ENCODE results near the gene CELSR1.

The CELSR1 gene, protein sequence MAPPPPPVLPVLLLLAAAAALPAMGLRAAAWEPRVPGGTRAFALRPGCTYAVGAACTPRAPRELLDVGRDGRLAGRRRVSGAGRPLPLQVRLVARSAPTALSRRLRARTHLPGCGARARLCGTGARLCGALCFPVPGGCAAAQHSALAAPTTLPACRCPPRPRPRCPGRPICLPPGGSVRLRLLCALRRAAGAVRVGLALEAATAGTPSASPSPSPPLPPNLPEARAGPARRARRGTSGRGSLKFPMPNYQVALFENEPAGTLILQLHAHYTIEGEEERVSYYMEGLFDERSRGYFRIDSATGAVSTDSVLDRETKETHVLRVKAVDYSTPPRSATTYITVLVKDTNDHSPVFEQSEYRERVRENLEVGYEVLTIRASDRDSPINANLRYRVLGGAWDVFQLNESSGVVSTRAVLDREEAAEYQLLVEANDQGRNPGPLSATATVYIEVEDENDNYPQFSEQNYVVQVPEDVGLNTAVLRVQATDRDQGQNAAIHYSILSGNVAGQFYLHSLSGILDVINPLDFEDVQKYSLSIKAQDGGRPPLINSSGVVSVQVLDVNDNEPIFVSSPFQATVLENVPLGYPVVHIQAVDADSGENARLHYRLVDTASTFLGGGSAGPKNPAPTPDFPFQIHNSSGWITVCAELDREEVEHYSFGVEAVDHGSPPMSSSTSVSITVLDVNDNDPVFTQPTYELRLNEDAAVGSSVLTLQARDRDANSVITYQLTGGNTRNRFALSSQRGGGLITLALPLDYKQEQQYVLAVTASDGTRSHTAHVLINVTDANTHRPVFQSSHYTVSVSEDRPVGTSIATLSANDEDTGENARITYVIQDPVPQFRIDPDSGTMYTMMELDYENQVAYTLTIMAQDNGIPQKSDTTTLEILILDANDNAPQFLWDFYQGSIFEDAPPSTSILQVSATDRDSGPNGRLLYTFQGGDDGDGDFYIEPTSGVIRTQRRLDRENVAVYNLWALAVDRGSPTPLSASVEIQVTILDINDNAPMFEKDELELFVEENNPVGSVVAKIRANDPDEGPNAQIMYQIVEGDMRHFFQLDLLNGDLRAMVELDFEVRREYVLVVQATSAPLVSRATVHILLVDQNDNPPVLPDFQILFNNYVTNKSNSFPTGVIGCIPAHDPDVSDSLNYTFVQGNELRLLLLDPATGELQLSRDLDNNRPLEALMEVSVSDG (N-terminal part only)

DNA sequence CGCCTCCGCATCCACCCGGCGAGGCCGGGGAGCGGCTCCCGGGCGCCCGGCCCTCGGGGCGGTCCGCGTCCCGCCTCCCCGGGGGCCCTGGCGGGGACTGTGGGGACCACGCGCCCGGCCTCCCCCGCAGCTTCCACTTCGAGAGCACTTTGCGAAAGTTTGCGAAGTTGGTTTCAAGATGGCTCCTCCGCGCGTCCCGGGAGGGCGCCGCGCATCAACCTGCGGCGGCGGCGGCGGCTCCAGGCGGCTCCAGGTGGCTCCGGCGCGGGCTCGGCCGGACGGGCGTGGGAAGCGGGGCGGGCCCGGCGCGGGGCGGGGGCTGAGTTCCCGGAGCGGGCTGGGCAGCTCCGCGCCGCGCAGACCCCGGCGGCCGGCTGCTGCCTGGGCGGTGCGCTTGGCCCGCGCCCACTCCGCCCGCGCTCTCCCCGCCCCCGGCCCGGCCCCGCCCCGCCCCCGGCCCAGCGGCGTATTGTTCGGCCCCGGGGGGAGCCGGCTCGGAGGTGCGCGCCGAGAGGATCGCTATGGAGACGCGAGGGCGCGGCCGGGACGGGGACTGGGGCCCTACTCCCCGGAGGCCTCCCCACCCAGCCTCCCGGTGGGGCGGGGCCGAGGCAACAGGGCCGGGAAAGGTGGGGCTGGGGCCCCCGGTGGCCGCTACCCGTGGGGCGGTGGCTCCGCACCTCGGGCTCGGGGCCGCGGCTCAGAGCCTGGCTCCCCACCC, at the start of gene CELSR1:
Gene CELSR1 (minus strand): TSS at position 396 of the 721 bp plus-strand sequence. CDS start 450 bp downstream, outside the sequence.
- H3K27me3 ChIP-seq (replicated peaks; ENCODE audit: control insufficient read depth, insufficient read depth, low read length) = peaks cover 18% of the 10 kb centered on the region
- peak within 1 kb of the TSS; percentile 69 for H3K4me3 ChIP-seq (ENCODE audit: low read length)
- no peaks in the 10 kb centered on the region for H3K9me3 ChIP-seq (ENCODE audit: control insufficient read depth, low read length)
- peaks cover 16% of the 10 kb centered on the region for H3K4me1 ChIP-seq (ENCODE audit: control insufficient read depth, insufficient read depth, low read length)
- no peak within 1 kb of the TSS for H3K9ac ChIP-seq (ENCODE audit: low read length)
- H3K36me3 ChIP-seq (ENCODE audit: control insufficient read depth, insufficient read depth, low read length, severe bottlenecking) = no peaks in the 10 kb centered on the region
- peak; percentile 61 for DNase-seq (ENCODE audit: low read depth)

DNA sequence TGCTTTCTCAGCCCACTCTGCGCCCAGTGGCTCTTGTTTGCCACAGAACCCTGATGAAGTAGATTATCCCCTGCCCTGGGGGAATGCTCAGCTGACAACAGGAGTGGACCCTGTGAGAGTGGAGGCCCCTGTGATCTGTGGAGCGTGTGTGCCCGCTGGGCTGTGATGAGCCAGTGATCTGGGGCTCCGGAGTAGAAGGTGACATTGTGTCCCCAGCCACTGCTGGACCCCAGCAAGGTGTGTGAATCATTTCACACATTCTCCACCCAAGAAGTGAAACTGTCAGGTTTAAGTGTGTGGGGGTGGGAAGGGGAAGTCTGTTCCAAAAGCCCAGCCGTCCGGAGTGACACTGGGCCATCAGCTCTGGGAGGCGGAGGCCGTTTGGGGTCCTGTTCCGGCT, 49.6 kb upstream of the CELSR1 start:
- no peak overlapping the region for H3K9ac ChIP-seq (ENCODE audit: low read length)
- peaks cover 9% of the 10 kb centered on the region for H3K4me1 ChIP-seq (ENCODE audit: control insufficient read depth, insufficient read depth, low read length)
- H3K4me3 ChIP-seq (ENCODE audit: low read length) = no peak overlapping the region
- no peak for DNase-seq (ENCODE audit: low read depth)
- H3K9me3 ChIP-seq (ENCODE audit: control insufficient read depth, low read length) = no peaks in the 10 kb centered on the region
- no peaks in the 10 kb centered on the region for H3K27me3 ChIP-seq (replicated peaks; ENCODE audit: control insufficient read depth, insufficient read depth, low read length)
- no peaks in the 10 kb centered on the region for H3K36me3 ChIP-seq (ENCODE audit: control insufficient read depth, insufficient read depth, low read length, severe bottlenecking)

DNA sequence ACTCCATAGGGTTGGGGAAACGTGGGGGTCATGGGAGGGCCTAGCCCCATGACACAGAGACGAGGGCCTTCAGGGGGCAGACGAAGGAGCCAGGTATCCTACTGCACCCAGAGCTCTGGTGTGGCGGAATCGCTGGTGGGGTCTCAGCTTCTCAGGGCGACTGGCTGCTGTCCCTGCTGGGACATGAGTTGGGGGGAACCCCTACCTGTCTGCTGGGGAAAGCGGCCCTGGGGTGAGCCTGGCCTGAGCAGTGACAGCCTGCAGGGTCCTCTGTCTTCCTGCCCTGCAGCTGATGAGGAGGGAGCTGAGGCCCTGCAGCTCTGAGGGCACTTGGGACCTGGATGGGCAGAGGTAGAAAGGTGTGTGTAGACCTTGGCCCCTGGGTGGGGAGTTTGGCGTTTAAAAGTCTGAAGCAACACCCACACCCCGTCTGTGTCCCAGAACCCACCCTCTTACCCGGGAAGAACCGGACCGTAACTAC, 49.2 kb upstream of the CELSR1 start:
- H3K27me3 ChIP-seq (replicated peaks; ENCODE audit: control insufficient read depth, insufficient read depth, low read length) = no peaks in the 10 kb centered on the region
- no peaks in the 10 kb centered on the region for H3K9me3 ChIP-seq (ENCODE audit: control insufficient read depth, low read length)
- H3K4me3 ChIP-seq (ENCODE audit: low read length) = no peak overlapping the region
- H3K9ac ChIP-seq (ENCODE audit: low read length) = no peak overlapping the region
- H3K36me3 ChIP-seq (ENCODE audit: control insufficient read depth, insufficient read depth, low read length, severe bottlenecking) = no peaks in the 10 kb centered on the region
- DNase-seq (ENCODE audit: low read depth) = no peak
- peaks cover 6% of the 10 kb centered on the region for H3K4me1 ChIP-seq (ENCODE audit: control insufficient read depth, insufficient read depth, low read length)

DNA sequence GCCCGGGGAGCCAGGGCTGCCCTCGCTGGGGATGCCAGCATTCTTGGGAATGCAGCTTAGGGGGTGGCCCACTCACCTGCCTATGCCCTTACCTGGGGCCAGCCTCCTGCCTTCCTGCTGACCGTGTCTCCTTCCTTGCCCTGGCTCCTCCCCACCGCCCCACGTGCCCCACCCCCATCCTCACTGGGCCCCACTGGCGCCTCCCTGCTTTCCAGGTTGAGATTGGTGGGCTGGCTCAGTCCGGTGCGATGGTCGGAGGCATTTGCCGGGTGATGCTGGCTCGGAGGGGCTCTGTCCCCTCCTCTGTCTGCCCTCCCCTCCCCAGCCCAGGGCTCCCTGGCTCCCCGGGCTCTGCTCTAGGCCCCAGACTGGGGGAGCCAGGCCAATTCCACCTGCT, 48.7 kb upstream of the CELSR1 start:
- Histone ChIP-seq H3K36me3 (ENCODE audit: control insufficient read depth, insufficient read depth, low read length, severe bottlenecking) (no peaks in the 10 kb centered on the region), H3K9ac (ENCODE audit: low read length) (no peak overlapping the region), H3K4me3 (ENCODE audit: low read length) (no peak overlapping the region), H3K4me1 (ENCODE audit: control insufficient read depth, insufficient read depth, low read length) (peaks cover 6% of the 10 kb centered on the region), H3K27me3 (replicated peaks; ENCODE audit: control insufficient read depth, insufficient read depth, low read length) (no peaks in the 10 kb centered on the region), H3K9me3 (ENCODE audit: control insufficient read depth, low read length) (no peaks in the 10 kb centered on the region)
- no peak for DNase-seq (ENCODE audit: low read depth)

DNA sequence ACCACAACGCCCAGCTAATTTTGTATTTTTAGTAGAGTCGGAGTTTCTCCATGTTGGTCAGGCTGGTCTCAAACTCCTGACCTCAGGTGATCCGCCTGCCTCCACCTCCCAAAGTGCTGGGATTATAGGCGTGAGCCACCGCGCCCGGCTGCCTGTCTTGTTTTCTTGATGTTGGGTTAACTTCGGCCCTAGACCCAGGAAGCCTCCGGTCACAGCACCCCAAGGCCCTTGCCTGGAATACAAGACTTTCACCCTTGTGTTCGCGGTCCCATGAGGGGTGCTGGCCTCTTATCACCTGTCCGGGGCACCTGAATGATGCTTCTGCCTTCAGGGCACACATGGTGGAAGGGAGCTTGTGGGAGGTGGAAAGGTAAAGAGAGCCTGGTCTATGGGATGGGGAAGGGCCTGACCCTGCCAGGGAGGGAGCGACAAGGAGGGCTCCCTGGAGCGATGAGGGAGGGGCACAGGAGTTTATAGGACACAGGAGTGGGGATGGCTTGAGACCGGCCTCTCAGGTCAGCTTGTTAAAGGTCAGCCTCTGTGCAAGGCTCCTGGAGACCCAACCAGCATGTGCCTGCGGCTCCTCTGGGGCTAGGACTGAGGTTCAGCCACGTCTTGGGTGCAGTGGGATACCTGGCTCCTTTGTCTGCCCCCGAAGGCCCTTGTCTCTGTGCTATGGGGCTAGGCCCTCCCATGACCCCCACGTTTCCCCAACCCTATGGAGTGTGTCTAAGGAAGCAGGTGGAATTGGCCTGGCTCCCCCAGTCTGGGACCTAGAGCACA, 48.1 kb upstream of the CELSR1 start:
- DNase-seq (ENCODE audit: low read depth) = no peak
- peaks cover 7% of the 10 kb centered on the region for H3K4me1 ChIP-seq (ENCODE audit: control insufficient read depth, insufficient read depth, low read length)
- no peak overlapping the region for H3K4me3 ChIP-seq (ENCODE audit: low read length)

DNA sequence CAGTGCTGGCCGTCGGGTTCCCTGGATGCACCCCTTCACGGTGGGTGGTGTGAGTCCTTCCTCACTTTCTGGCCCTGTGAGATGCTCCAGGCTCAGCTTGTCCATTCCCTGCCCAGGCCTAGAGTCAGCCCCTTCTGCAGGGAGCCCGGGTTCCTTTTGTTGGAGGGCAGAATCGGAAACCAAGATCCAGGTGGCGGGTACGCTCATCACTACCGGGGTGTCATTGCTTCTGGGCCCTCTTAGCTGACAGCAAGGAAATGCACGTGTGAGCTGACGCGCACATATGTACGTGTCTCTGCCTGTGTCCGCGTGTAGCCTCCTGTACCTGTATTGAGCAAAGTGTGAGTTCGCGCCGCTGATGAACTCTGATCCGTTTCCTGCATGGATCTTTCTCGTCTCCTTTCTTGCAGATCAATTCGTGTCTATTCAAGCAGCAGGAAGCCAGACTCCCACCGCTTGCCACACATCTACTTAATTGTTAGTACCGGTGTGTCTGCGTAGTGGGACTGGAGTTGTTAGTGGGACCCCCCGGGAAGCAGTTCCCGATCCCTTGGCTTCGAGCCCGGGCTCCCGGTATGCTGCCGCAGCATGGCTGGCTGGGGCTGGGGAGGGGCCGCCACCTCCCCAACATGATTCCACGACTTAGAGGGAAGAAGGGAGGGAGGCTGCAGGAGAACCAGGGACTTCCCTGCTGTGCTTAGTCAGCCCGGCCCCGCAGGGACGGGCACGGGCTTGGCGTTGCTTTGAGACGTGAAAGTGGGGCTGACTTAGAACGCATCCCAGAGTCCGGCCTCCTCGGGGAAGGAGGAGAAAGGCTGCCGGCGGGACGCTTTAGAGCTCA, 46.9 kb upstream of the CELSR1 start:
- H3K27me3 ChIP-seq (replicated peaks; ENCODE audit: control insufficient read depth, insufficient read depth, low read length) = no peaks in the 10 kb centered on the region
- no peaks in the 10 kb centered on the region for H3K36me3 ChIP-seq (ENCODE audit: control insufficient read depth, insufficient read depth, low read length, severe bottlenecking)
- peak overlapping the region; percentile 68 for H3K9ac ChIP-seq (ENCODE audit: low read length)
- no peak for DNase-seq (ENCODE audit: low read depth)
- peak overlapping the region; percentile 56 for H3K4me3 ChIP-seq (ENCODE audit: low read length)
- H3K9me3 ChIP-seq (ENCODE audit: control insufficient read depth, low read length) = no peaks in the 10 kb centered on the region
- H3K4me1 ChIP-seq (ENCODE audit: control insufficient read depth, insufficient read depth, low read length) = peaks cover 19% of the 10 kb centered on the region

More for the DNA sequence above, 48.1 kb upstream of the CELSR1 start:
- Histone ChIP-seq H3K27me3 (replicated peaks; ENCODE audit: control insufficient read depth, insufficient read depth, low read length) (no peaks in the 10 kb centered on the region), H3K36me3 (ENCODE audit: control insufficient read depth, insufficient read depth, low read length, severe bottlenecking) (no peaks in the 10 kb centered on the region), H3K9ac (ENCODE audit: low read length) (no peak overlapping the region), H3K9me3 (ENCODE audit: control insufficient read depth, low read length) (no peaks in the 10 kb centered on the region)

DNA sequence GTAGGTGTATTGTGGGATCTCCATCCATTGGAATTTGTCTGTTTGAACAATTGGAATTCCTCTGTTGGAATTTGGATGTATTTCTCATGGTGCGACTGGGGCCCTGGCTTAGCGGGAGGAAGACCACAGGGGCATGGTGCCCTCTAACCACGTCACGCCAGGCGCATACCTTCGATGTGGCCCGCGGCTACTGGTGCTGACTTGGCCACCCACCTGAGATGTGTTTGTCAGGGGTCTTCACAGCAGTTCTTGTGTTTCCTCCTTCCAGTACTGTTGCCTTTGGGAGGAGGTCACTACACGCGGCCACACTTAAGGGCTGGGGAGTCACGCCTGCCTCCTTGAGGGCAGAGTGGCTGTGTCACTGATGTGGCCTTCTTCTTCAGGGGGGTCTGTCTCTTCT, 46.2 kb upstream of the CELSR1 start:
- no peak for DNase-seq (ENCODE audit: low read depth)
- no peaks in the 10 kb centered on the region for H3K27me3 ChIP-seq (replicated peaks; ENCODE audit: control insufficient read depth, insufficient read depth, low read length)
- no peak overlapping the region for H3K9ac ChIP-seq (ENCODE audit: low read length)
- peaks cover 26% of the 10 kb centered on the region for H3K4me1 ChIP-seq (ENCODE audit: control insufficient read depth, insufficient read depth, low read length)
- H3K9me3 ChIP-seq (ENCODE audit: control insufficient read depth, low read length) = no peaks in the 10 kb centered on the region
- H3K36me3 ChIP-seq (ENCODE audit: control insufficient read depth, insufficient read depth, low read length, severe bottlenecking) = no peaks in the 10 kb centered on the region
- H3K4me3 ChIP-seq (ENCODE audit: low read length) = no peak overlapping the region

DNA sequence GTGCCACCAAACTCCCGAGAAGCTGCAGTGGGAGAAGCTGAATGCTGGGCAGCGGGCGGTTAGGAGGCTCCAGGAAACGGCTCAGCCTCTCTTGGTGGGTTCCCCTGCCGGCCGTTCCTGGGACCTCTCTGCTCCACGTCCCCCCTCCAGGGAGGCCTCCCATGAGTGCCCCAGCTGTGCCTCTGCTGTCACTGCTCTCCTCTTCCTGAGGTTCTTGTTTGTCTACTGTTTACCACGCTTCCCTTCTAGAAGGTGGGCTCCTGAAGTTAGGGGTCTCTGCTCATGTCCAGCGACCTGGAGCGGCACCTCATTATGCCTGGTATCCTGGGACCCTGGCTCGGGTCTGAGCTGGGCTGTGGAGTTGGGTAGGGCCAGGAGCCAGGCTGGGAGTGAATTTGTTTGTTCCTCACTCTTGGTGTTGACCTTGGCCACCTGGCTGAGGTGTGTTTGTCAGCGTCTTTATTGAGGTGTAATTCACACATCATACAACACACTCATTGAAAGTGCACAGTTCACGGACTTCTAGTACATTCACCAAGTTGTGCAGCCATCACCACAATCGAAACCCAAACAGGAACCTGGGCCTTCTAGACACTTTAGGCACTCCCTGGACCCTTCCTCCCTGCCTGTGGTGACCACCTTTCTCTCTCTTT, 45.0 kb upstream of the CELSR1 start:
- Histone ChIP-seq H3K9me3 (ENCODE audit: control insufficient read depth, low read length) (no peaks in the 10 kb centered on the region), H3K27me3 (replicated peaks; ENCODE audit: control insufficient read depth, insufficient read depth, low read length) (no peaks in the 10 kb centered on the region), H3K4me1 (ENCODE audit: control insufficient read depth, insufficient read depth, low read length) (peaks cover 36% of the 10 kb centered on the region), H3K4me3 (ENCODE audit: low read length) (no peak overlapping the region), H3K9ac (ENCODE audit: low read length) (no peak overlapping the region), H3K36me3 (ENCODE audit: control insufficient read depth, insufficient read depth, low read length, severe bottlenecking) (no peaks in the 10 kb centered on the region)
- no peak for DNase-seq (ENCODE audit: low read depth)

DNA sequence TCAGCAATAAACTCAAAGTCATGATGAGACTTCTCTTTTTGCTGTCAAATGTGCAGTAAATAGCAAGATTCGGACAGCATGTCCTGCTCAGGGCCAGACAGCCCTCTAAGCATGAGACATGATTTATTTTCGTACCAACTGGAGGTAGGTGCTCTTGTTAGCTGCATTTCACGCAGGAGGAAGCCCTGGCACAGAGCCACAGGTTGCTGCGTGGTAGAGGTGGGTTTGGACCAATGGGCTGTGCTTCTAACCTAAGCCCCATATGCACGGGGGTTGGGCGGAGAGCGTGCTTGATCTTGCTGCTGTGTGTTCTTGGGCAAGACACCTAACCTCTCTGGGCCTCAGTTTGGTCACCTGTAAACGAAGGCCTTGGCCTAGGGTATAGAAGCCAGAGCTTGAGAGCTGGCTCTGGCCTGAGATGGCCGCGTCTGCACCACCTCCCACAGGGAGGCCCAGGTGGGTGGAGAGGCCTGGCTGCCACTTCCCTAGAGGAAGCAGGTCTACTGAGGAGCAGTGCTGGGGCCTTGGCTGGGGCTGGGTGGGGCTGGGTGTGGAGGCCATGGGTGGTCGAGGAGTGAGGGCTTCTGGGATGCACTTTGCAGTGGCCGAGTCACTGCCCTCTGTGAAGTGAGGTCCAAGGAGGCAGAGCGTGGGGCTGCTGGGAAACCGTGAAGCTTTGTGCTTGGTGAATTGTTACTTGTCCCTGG, 44.3 kb upstream of the CELSR1 start:
- H3K9me3 ChIP-seq (ENCODE audit: control insufficient read depth, low read length) = no peaks in the 10 kb centered on the region
- no peak for DNase-seq (ENCODE audit: low read depth)
- peaks cover 36% of the 10 kb centered on the region for H3K4me1 ChIP-seq (ENCODE audit: control insufficient read depth, insufficient read depth, low read length)
- no peak overlapping the region for H3K9ac ChIP-seq (ENCODE audit: low read length)
- H3K36me3 ChIP-seq (ENCODE audit: control insufficient read depth, insufficient read depth, low read length, severe bottlenecking) = no peaks in the 10 kb centered on the region
- no peak overlapping the region for H3K4me3 ChIP-seq (ENCODE audit: low read length)
- no peaks in the 10 kb centered on the region for H3K27me3 ChIP-seq (replicated peaks; ENCODE audit: control insufficient read depth, insufficient read depth, low read length)
